ENCODE measurements around the gene B4GALNT4.
"Not testable (repeated sequence)": the region's sequence is repeated elsewhere in the genome, so short reads cannot be mapped to it uniquely, and the experiment has no call there.

Gene B4GALNT4

DNA sequence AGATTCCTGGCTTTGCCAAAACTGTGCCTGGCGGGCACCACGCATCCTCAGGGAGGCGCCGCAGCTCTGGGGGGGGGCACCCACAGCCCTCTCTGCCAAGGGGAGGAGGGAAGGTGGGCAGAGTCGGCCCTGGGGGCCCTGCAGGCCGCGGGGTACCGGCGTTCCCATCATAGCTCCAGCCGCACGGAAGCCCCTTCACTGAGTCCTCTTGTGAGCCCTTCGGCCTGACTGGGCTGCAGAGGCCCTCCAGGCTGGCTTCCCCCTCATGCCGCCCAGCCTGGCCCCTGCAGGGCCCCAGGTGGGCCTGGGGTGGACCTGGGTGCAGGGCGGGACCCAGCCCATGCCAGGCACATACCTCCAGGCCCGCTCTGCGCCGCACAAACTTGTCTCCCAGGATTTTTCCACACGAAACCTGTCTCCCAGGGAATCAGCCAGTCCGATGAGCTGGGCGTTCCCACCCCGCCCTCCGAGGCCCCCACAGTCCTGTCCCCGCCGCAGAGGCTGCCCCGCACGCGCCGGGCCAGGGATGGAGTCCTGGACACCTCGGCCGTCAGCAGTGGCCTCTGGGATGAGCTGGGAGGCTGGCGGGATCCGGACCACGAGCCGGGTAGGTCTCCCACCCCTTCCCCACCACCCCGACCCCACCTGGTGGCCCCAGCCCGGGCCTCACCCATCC lies 22.9 kb downstream of the B4GALNT4 start:
- no peak for DNase-seq (ENCODE audit: low spot score)

GRCh38 chr11:393219-394033 lies 24.1 kb downstream of the B4GALNT4 start:
- DNase-seq (ENCODE audit: low spot score) = peak; percentile 99

GRCh38 chr11:394034-394857 lies 24.9 kb downstream of the B4GALNT4 start, which contains the start of gene PKP3:
Gene PKP3 (plus strand): TSS chr11:394209. CDS start chr11:394293, 84 bp downstream.
- DNase-seq (ENCODE audit: low spot score) = peak; percentile 83

GRCh38 chr11:394858-395655 lies 25.8 kb downstream of the B4GALNT4 start:
- DNase-seq (ENCODE audit: low spot score) = no peak

DNA sequence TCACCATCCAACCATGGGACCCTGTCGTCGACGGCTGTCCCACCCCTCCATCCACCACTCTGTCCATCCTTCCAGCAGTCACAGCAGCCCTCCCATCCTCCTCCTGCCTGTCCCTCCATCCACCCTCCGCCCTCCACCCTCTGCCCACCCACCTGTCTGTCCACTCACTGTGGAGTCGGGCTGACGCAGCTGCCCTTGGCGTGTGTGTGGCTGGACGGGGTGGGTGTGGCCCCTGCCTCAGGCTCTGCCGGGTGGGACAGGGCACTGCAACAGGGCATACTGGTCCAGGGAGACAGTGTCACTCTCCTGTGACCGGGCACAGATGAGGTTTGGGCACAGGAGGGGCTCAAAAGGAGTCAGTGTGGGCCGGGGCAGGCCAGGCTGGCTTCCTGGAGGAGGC lies 26.6 kb downstream of the B4GALNT4 start:
- DNase-seq (ENCODE audit: low spot score) = no peak

DNA sequence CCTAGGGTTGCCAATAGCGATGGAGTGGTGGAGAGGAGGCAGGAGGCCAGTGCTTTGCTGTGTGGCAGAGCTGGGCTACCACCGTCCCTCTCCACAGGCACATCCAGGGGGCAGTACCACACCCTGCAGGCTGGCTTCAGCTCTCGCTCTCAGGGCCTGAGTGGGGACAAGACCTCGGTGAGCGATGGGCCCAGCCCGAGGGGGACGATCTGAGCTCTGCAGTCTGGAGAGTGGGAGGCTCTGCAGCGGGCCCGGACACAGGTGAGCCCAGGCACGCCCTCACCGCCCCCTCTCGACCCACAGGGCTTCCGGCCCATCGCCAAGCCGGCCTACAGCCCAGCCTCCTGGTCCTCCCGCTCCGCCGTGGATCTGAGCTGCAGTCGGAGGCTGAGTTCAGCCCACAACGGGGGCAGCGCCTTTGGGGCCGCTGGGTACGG lies 27.2 kb downstream of the B4GALNT4 start:
- DNase-seq (ENCODE audit: low spot score) = peak; percentile 83

GRCh38 chr11:396948-397548 lies 27.7 kb downstream of the B4GALNT4 start:
- peak; percentile 94 for DNase-seq (ENCODE audit: low spot score)

- peak; percentile 55 for DNase-seq (ENCODE audit: low spot score)
These were observed 29.5 kb downstream of the B4GALNT4 start for GRCh38 chr11:398826-399225.

DNA sequence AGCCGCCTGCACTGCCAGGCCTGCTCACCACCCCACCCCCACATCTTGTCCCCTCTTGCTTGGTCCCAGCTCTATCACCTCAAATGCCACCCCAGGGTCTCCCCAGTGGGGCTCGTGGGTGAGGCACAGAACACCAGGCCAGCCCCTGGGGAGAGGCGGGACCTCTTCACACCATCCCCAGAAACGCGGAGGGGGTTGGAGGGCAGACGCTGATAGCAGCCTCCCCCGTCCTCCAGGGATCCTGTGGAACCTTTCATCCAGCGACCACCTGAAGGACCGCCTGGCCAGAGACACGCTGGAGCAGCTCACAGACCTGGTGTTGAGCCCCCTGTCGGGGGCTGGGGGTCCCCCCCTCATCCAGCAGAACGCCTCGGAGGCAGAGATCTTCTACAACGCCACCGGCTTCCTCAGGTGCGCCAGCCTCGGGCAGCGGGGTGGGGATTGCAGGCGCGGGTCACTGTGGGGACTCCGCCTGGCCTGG lies 30.5 kb downstream of the B4GALNT4 start:
- peak; percentile 56 for DNase-seq (ENCODE audit: low spot score)

- no peak for DNase-seq (ENCODE audit: low spot score)
These were observed 31.0 kb downstream of the B4GALNT4 start for GRCh38 chr11:400241-400689.

- not testable (repeated sequence) for DNase-seq (ENCODE audit: low spot score)
These were observed 31.9 kb downstream of the B4GALNT4 start for GRCh38 chr11:401196-401595.

DNA sequence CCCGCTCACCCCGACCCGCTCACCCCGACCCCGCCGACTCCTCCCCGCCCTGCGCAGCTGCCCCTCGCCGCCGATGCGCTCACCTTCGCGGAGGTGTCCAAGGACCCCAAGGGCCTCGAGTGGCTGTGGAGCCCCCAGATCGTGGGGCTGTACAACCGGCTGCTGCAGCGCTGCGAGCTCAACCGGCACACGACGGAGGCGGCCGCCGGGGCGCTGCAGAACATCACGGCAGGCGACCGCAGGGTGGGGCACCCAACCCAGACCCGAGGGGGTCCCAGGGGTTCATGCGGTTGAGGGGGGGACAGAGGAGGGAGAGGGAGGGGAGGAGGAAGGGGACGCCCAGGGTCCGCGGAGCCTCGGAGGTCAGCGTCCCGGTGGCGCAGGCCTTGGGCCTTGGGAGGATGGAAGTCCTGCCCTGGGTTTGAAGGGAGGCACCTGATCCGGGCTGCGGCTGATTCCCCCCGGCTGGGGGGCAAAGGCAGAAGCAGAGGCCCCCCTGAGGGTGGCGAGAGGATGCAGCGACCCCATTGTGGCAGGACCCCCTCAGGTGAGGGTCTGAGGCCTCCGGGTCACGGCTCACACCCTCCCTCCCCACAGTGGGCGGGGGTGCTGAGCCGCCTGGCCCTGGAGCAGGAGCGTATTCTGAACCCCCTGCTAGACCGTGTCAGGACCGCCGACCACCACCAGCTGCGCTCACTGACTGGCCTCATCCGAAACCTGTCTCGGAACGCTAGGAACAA lies 33.9 kb downstream of the B4GALNT4 start:
- no peak for DNase-seq (ENCODE audit: low spot score)

DNA sequence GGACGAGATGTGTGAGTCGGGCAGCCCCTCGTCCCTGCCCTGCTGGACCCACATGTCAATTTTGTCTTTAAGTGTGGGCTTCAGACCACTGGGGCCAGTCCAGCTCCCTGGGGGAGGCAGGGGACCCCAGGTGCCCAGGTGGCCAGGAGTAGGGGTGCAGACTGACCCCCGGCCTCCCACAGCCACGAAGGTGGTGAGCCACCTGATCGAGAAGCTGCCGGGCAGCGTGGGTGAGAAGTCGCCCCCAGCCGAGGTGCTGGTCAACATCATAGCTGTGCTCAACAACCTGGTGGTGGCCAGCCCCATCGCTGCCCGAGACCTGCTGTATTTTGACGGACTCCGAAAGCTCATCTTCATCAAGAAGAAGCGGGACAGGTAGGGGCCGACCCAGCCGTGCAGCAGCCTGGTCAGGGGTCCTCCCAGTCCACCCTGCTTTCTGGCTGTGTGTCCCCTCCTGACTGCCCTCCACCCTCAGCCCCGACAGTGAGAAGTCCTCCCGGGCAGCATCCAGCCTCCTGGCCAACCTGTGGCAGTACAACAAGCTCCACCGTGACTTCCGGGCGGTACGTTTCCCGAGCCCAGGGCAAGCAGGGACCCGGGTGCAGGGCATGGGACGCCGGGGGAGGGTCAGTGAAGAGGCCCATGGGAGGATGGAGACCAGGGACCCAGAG lies 34.6 kb downstream of the B4GALNT4 start:
- DNase-seq (ENCODE audit: low spot score) = no peak

- DNase-seq (ENCODE audit: low spot score) = no peak
These were observed 35.4 kb downstream of the B4GALNT4 start for GRCh38 chr11:404551-405264.

- DNase-seq (ENCODE audit: low spot score) = no peak
These were observed 36.1 kb downstream of the B4GALNT4 start for GRCh38 chr11:405323-405953.

DNA sequence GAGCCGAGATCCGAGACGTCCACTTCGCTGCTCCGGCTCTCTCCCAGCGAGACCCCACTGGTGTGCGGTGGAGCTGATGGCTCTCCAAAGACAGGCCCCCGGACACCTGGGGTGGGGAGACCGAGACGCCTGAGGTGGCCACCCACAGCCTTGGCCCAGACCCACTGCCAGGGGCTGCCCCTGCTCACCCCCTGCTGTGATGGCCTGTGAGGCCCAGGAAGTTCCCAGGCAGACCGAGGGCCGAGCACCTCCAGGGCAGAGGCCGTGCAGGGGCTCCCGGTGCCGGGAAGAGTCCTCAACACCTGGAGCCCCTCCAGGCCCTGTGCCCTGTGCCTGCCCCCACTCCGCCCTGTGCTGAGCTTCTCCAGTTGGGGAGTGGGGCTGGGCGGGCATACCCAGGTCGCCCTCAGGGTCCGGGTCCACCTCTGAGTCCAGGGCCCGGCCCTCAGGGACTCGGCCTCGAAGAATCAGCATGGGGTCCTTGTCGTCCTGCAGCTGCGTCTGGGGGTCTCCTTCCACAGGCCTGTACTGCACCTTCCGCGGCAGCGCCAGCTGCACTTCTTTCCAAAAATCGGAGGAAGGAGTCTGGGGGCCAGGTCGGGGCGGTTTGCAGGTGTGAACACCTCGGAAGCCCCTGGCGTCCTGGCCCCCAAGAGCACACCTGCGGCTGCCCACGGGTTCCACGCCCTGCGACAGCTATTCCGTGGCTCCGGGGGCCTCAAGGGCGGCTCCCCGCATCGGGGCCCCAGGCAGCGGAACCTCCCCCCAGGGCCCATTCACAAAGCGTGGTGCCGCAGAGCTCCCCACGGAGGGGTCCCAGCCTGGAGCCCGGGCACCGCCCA lies 36.9 kb downstream of the B4GALNT4 start:
- no peak for DNase-seq (ENCODE audit: low spot score)

All from hepatic stellate cell (primary cell).